Esophagus muscularis mucosa (tissue), 3 donors: ENCODE measurements around the gene PITRM1.

Experiments
- CTCF ChIP-seq, 3 experiments: fragments of 200-600 bp in 2 of 3; fragments of 450-650 bp in 1 of 3; sonication (generic) in 2 of 3; IDR thresholded peaks; one replicate each; pipeline ENCODE4 v1.5.1; 2017 to 2019; ENCODE audit warnings: antibody characterized with exemption in 3 of 3, mild to moderate bottlenecking in 2 of 3, moderate library complexity in 1 of 3
- POLR2A ChIP-seq: fragments of 450-650 bp; IDR thresholded peaks from one replicate; pipeline ENCODE4 v1.6.1; 2017; ENCODE audit warnings: antibody characterized with exemption, moderate library complexity, mild to moderate bottlenecking, low read depth

- TF ChIP-seq CTCF (IDR thresholded peaks at IDR 0.05) (no peak), POLR2A (no peak)
Measured at GRCh38 chr10:3172081-3172445, 519 bp downstream of the PITRM1 start.
